Epithelial cell of prostate (primary cell): ENCODE measurements around the gene ATXN7L3.

Source experiments
- DNase-seq: peaks from one replicate; pipeline ENCODE4 v3.0.0-alpha.2; 2011; ENCODE audit warnings: low read depth, low spot score
- H3K27ac ChIP-seq: fragments of 450-650 bp; 2 replicates; pipeline ENCODE4 v1.5.1; 2017; ENCODE audit warnings: mild to moderate bottlenecking

The ATXN7L3 gene

DNA sequence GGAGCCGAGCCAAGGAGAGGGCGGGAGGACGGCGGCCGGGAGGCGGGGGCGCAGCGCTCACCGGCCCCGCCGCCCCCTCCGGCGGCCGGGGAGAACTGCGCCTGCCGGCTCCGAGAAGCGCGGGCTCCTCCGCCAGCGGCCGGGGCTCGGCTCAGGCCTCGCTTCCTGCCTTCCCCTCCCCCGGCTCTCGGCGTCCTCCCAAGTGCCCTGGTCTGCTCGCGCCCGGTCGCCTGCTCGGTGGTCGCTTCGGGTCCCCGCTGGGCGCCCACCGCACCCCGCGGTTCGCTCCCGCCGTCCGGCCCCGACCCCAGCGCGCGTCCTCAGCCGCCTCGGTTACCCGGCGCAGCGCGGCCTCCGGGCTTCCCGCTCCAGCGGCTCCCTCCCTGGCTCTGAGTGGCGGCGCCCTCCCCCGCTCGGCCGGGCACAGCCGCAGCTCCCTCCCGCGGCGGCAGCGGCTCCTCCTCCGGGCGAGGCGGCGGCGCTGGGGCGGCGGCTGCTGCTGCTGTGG lies 19.5 kb upstream of the ATXN7L3 start:
- no peak for DNase-seq
- peak overlapping the region; percentile 96 for H3K27ac ChIP-seq

- DNase-seq, result no peak
These were observed 18.8 kb upstream of the ATXN7L3 start for GRCh38 chr17:44218344-44219107.

GRCh38 chr17:44217738-44218343 lies 18.2 kb upstream of the ATXN7L3 start:
- H3K27ac ChIP-seq, result peak overlapping the region; percentile 96
- no peak for DNase-seq

More at GRCh38 chr17:44218344-44219107, 18.8 kb upstream of the ATXN7L3 start:
- peak overlapping the region; percentile 96 for H3K27ac ChIP-seq

DNA sequence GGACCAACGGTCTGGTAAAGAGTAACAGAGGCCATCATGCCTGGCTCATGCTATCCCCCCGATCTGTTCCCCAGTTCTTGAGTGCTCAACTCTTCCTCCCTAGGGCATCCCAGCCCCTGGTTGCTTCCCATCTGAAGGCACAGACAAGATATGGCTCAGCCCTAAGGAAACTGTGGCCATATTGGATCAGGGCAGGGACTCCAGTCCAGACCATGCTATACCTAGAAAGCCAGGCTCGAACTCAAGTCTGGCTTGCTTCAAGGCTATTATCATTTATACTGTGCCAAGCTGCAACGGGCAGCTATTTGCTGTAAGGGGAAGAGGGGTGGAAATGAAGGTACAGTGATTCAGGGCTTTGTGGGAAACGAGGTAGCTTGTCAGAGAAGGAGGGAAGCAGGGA lies 17.0 kb upstream of the ATXN7L3 start:
- DNase-seq, result no peak
- no peak overlapping the region for H3K27ac ChIP-seq

- DNase-seq, result no peak
- no peak overlapping the region for H3K27ac ChIP-seq
These were observed 16.5 kb upstream of the ATXN7L3 start for GRCh38 chr17:44216173-44216572.

DNA sequence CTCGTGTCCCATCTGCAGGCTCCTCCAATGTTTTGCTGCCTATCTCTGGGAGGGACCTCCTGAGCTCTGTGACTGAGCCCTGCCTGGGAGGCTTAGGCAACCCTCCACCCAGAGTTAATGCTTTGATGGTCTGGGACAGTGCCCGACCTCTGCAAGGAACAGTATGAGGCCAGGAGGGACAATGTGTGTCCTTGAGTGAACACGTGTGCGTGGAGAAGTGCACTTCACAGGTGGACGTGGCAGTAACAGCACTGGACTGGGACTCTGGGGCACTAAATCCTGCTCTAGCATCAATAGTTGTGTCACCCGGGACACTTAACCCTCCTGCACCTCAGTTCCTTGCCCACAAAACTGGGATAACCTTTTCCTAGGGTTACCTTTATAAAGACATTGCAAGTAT lies 15.2 kb upstream of the ATXN7L3 start:
- no peak for DNase-seq
- H3K27ac ChIP-seq, result no peak overlapping the region

- no peak overlapping the region for H3K27ac ChIP-seq
- DNase-seq, result no peak
These were observed 14.5 kb upstream of the ATXN7L3 start for GRCh38 chr17:44214230-44214494.

DNA sequence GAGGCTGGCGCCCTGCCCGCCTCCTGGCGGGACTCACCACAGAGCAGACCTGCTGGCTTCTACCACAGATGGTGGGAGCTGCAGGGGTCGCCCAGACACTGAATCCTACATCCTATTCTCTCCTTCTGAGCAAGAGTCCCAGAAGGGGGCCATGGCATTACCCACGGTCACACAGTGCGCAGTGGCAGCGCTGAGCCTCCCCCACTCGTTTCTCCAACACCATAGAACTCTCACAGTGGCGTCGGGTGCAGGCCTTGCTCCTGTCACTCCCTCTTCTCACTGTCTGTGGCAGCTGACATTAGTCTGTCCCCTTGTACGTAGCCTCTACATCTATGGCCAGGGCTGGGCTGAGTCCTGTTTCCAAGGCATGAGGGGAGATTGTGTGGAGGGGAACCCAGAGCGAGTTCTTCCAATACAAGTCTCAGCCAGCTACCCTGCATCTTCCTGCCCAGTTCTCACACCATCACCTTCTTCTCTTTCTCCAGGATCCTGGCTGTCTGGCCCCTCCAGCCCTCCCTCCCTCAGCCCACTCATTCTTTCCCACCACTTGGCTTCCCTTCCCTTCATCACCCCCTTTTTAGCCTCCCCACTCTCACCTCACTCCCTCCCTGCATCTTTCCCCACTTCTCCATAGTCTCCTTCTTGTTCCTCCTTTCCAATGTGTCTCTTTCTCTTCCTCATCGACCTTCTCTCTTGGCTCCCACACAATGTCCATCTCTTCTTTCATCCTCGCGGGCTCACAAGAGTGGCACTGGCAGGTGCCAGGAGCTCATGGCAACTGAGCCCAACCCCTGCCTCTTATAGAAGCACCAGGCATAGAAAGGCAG lies 13.9 kb upstream of the ATXN7L3 start:
- no peak for DNase-seq
- H3K27ac ChIP-seq, result no peak overlapping the region

DNA sequence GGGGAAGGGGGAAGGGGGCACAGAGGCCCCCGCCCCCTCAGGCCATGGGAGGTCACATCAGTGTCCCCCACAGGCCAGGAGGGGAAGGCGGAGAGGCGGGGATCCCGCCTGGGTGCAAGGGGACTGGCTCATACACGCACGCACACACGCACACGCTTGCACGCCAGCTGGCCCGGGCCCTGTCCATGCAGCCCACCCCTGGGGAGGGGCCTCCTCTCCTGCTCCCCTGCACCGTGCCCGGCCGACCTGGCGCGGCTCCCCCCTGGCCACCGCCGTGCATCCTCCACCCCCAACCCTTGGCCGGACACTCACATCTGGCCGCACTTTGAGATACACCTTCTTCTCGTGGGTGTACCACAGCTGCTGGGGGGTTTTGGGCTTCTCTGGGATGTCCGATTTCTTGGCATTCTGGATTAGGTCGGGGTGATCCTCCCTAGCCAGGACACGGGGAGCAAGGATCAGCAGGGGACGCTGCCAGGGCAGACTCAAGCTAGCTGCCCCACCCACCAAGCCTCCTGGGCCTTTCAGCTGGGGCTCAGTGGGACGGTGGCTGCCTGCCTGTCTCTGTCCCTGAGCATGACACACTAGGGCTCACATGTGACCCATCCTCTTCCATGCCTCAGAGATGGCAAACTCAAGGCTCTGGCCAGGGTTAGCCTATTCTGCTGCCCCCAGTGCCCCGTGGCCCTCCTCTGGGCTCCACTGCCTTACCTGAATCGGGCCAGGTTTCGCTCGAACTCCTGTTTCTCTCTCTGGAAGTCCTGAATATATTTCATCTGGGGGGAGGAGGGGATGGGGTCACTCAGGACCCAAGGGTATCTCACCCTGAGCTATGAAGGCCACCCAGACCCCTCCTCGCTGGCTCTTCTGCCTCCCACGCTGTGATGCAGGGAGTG lies 13.1 kb upstream of the ATXN7L3 start:
- DNase-seq, result no peak
- no peak overlapping the region for H3K27ac ChIP-seq

GRCh38 chr17:44211281-44212265 lies 11.9 kb upstream of the ATXN7L3 start:
- DNase-seq, result no peak
- H3K27ac ChIP-seq, result no peak overlapping the region

DNA sequence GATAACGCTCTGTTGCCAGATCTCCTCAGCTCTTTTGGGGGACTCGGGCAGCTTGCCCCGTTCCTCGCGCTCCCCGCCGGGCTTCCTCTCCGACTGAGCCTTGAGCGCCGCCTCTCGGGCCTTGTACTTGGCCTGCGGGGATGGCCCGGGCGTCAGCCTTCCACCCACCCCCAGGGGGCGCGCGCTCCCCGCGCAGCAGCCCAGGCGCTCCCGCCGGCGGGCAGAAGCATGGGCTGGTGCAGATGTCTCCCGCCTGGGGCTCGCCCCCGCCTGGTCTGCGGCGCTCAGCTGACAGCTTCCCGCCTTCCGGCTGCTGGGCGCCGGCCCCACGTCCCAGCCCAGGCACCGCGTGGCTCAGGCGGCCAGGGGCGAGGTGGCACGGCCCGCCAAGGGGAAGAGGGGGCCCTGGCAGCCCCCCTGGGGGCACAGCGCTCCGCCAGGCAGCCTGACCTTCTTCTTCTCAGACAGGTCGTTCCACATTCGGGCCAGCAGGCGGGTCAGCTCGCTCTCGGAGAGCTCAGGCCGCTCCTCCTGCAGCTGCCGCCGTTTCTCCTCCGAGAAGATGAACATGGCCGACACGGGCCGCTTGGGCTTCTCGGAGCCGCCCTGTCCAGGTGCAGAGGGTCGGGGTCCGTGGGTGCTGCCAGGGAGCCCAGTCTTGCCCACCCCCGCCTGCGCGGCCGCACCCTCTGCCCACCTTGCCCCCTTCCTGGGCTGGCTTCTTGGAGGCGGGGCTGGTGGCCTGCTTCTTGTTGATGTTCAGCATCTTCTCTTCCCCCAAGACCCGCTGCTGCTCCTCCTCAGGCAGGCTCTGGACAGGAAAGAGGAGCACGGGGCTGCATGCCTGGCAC lies 10.9 kb upstream of the ATXN7L3 start:
- DNase-seq, result no peak
- peak overlapping the region; percentile 71 for H3K27ac ChIP-seq

DNA sequence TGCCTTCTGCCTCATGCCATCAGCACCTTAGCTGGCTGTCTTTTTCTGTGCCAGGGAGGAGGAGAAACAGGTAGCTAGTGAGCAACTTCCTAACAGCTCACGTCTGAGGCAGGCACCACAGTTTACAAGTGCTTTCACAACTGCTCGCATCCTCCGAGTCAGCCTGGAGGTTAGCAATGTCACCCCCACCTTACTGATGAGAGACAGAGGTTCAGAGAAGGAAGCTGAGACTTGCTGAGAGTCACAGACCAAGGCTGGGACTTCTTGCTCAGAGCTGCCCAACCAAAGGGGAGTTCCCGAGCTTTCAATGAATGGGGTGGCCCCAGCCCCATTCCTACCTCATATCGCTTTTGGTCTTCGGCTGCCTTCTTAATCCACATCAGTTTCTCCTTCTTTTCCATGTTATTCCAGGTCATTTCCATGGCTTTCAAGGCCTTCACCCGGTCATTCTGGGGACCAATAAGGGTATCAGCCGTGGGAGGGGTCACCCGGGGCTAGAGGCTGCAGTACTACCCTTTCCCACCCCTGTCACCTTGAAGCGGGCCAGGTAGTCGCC lies 10.2 kb upstream of the ATXN7L3 start:
- no peak for DNase-seq
- H3K27ac ChIP-seq, result peak overlapping the region; percentile 71

DNA sequence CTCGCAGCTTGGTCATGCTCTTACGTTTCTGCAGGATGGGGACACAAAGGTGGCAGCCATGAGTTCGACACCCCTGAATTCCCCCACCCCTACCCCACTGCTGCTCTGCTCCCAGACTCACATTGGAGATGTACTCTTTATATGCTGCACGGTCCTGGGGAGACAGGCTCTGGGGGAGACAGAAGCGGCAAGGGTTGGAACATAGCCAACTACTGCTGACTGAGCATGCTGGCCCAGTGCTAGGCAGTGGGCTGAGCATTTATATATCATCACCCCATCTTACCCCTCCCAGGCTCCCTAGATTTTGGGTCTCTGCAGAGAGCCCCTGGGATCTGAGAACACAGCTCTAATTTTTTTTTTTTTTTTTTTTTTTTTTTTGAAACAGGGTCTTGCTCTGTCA lies 8.1 kb upstream of the ATXN7L3 start:
- H3K27ac ChIP-seq, result peak overlapping the region; percentile 71
- DNase-seq, result no peak

- no peak overlapping the region for H3K27ac ChIP-seq
- no peak for DNase-seq
These were observed 7.6 kb upstream of the ATXN7L3 start for GRCh38 chr17:44207319-44207718.

DNA sequence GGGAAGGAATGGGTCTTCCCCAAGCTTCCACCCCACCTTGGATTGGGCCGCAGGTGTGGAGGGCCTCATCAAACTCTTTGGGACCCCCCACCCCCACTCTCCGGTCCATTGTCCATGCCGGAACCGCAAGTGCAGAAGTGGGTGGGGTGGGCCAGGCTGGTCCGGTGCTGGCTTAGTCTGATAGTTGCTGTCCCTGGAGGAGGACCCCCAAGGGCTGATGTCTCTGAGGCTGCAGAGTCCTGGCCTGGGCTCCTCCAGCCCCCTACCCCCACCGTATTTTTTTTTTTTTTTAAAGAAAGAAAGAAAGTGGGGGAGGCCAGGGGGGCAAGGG lies 7.1 kb upstream of the ATXN7L3 start:
- no peak overlapping the region for H3K27ac ChIP-seq
- DNase-seq, result no peak

GRCh38 chr17:44205962-44206824 lies 6.5 kb upstream of the ATXN7L3 start:
- DNase-seq, result no peak
- H3K27ac ChIP-seq, result no peak overlapping the region

GRCh38 chr17:44204441-44204882 lies 4.8 kb upstream of the ATXN7L3 start:
- H3K27ac ChIP-seq, result peak overlapping the region; percentile 16
- DNase-seq, result no peak
